Heart right ventricle (tissue), 16 donors: Measurements from ENCODE around the gene TTC7B. TPM values are rescaled to one million over a fixed set of nuclear protein-coding genes. Genes with fewer than 3 reads are reported as not detected.

ENCODE experiments used
- ATAC-seq, 8 donors: fragments of 200-7000 bp; cut with Tn5 transposase; one replicate each; pipeline ENCODE4 v1.9.1; 2020; ENCODE audit warnings: mild to moderate bottlenecking in 8 of 8, moderate library complexity in 8 of 8, moderate number of reproducible peaks in 1 of 8
- DNase-seq, 2 donors: peaks; one replicate each; pipeline ENCODE4 v3.0.0-alpha.2; 2020
- H3K27ac ChIP-seq, 10 donors: fragments of 200-600 bp; sonication (generic) in 2 of 10; one replicate each; pipeline versions ENCODE4 v1.5.0 to v1.8.0; 2020 to 2022; ENCODE audit warnings: mild to moderate bottlenecking in 3 of 10
- H3K27me3 ChIP-seq, 7 donors: fragments of 200-600 bp; one replicate each; pipeline ENCODE4 v1.8.0; 2021 to 2022; ENCODE audit warnings: mild to moderate bottlenecking in 2 of 7
- H3K36me3 ChIP-seq, 9 donors: fragments of 200-600 bp; sonication (generic) in 1 of 9; one replicate each; pipeline versions ENCODE4 v1.5.0 to v1.8.0; 2020 to 2022; ENCODE audit warnings: mild to moderate bottlenecking in 2 of 9
- H3K4me1 ChIP-seq, 9 donors: fragments of 200-600 bp; sonication (generic) in 1 of 9; one replicate each; pipeline versions ENCODE4 v1.5.0 to v1.8.0; 2020 to 2022; ENCODE audit warnings: mild to moderate bottlenecking in 4 of 9
- H3K4me3 ChIP-seq, 10 donors: fragments of 200-600 bp; sonication (generic) in 2 of 10; one replicate each; pipeline versions ENCODE4 v1.5.0 to v1.8.0; 2020 to 2022; ENCODE audit warnings: mild to moderate bottlenecking in 7 of 10, moderate library complexity in 2 of 10
- H3K9me3 ChIP-seq, 11 donors: fragments of 200-600 bp in 10 of 11; sonication (generic) in 2 of 11; one replicate each; pipeline versions ENCODE4 v1.5.0 to v1.8.0; 2013 to 2022; ENCODE audit warnings: mild to moderate bottlenecking in 2 of 11, control low read depth in 1 of 11, moderate library complexity in 1 of 11
- CTCF ChIP-seq, 9 donors: fragments of 200-600 bp; sonication (generic) in 2 of 9; IDR thresholded peaks; one replicate each; pipeline versions ENCODE4 v1.5.0 to v1.8.0; 2021 to 2022; ENCODE audit warnings: antibody characterized with exemption in 9 of 9, mild to moderate bottlenecking in 5 of 9, moderate library complexity in 1 of 9
- WGBS, 2 donors: extraction: QIAGEN DNeasy Blood & Tissue Kit; methylation state at CpG; one replicate each; pipeline ENCODE4 v1.1.7; 2013; ENCODE audit warnings: inconsistent platforms in 1 of 2; 5-methylcytosine and 5-hydroxymethylcytosine counted together
- intact Hi-C, 10 donors: fragments of 100-400 bp; cut with DNase I; formaldehyde crosslinking; loops; one replicate each; pipeline versions ENCODE4 v1.11.1 to v1.14.2; 2022
- polyA plus RNA-seq, 2 donors: library from polyadenylated mRNA; stranded (reverse); fragments of 200-250 nt; gene quantifications; one replicate each; pipeline ENCODE4 v1.2.3, GENCODE V29; 2013
- total RNA-seq, 10 donors: library from RNA; stranded (reverse); fragmentation: NEBNext Ultra II Directional in 3 of 10; extraction: Animal tissue kit (Norgen Biotek cat#: 25700) in 3 of 10; gene quantifications; one replicate each; pipeline versions ENCODE4 v1.2.1 to v1.2.4, GENCODE V29; 2021 to 2023
- donor health status: Arrhythmogenic right ventricular cardiomyopathy.
- donor health status: ischemic (EF 13 %, LVEDD 7.1; RV severe dilation, severe dysfunction).
- donor health status: healthy with polysubstance abuse.
- donor health status: DM: no; HTN: yes; CAD: no.
- donor health status: DM: no; HTN: no; CAD: no.
- donor health status: ischemic (EF 25% LVEDD 6.9; RV normal size, moderate dysfunction).
- donor health status: ischemic (EF 25% LVEDD 5.7; RV mildly dilated, moderate dysfunction).
- donor health status: healthy.
- donor health status: DM: yes; HTN: yes; CAD: no.
- donor health status: Ischemic cardiomyopathy.
- donor health status: ischemic (EF 35%, LVEDD 5.7; RV mildly dilated, moderate dysfunction).
- donor health status: nonischemic (EF 11% LVEDD 7.7; RV severe dilation, severe dysfunction).
- donor health status: DM: yes; HTN: yes; CAD: no.
- donor health status: PGD.
- donor health status: ischemic (EF 29% LVEDD 5.4; RV normal size, mild dysfunction).
- donor health status: nonischemic (EF 23%, LVEDD 6.1; RV moderate dilation, normal function).

The TTC7B gene
- total and polyA plus RNA-seq, 12 donors = 23.0 to 79.4 (median 65.5) TPM

- Histone ChIP-seq H3K27me3 (no peaks in the 10 kb centered on the region), H3K9me3 (peaks cover 0 to 21% (median 0%) of the 10 kb centered on the region in 11 donors), H3K36me3 (no peaks in the 10 kb centered on the region), H3K4me3 (no peak overlapping the region), H3K27ac (peak overlapping the region in 6 of 10 donors; percentile 26 to 83 (median 67)), H3K4me1 (peaks cover 0 to 33% (median 9%) of the 10 kb centered on the region in 9 donors)
- DNase-seq = peak in 1 of 2 donors; percentile 31
- peak; percentile 55 to 92 (median 77) for ATAC-seq
- intact Hi-C loops = no loop called here
- TF ChIP-seq CTCF (IDR thresholded peaks at IDR 0.05) = no peak
- 27 to 33% methylated on average over 11 of the region's 11 CpGs for WGBS, 2 donors
These were observed 332.7 kb downstream of the TTC7B start for GRCh38 chr14:90483571-90483974.

- H3K9me3 ChIP-seq = peaks cover 0 to 21% (median 0%) of the 10 kb centered on the region in 11 donors
- intact Hi-C loops = no loop called here
- TF ChIP-seq CTCF (IDR thresholded peaks at IDR 0.05) = no peak
- peak overlapping the region in 7 of 10 donors; percentile 1 to 83 (median 62) for H3K27ac ChIP-seq
- no peaks in the 10 kb centered on the region for H3K27me3 ChIP-seq
- no peaks in the 10 kb centered on the region for H3K36me3 ChIP-seq
- H3K4me3 ChIP-seq = no peak overlapping the region
- ATAC-seq (peak in 3 of 8 donors; percentile 30 to 59 (median 53)), DNase-seq (no peak)
- peaks cover 0 to 33% (median 9%) of the 10 kb centered on the region in 9 donors for H3K4me1 ChIP-seq
- WGBS, 2 donors = 71 to 84% methylated on average over 2 of the region's 2 CpGs
These were observed 333.1 kb downstream of the TTC7B start for GRCh38 chr14:90483117-90483516.

- WGBS, 2 donors = 86 to 93% methylated on average over 3 of the region's 3 CpGs
- H3K36me3 ChIP-seq = no peaks in the 10 kb centered on the region
- peaks cover 0 to 34% (median 8%) of the 10 kb centered on the region in 11 donors for H3K9me3 ChIP-seq
- intact Hi-C loops = no loop called here
- no peak overlapping the region for H3K27ac ChIP-seq
- TF ChIP-seq CTCF (IDR thresholded peaks at IDR 0.05) = no peak
- DNase-seq (no peak), ATAC-seq (no peak)
- H3K4me1 ChIP-seq = peaks cover 0 to 11% (median 0%) of the 10 kb centered on the region in 9 donors
- H3K27me3 ChIP-seq = no peaks in the 10 kb centered on the region
- no peak overlapping the region for H3K4me3 ChIP-seq
These were observed 340.9 kb downstream of the TTC7B start for GRCh38 chr14:90475298-90475697.

Other genes with a start within 250 kb of the TTC7B start
- 10 to 100 TPM in 4 of 10 donors, 1 to 10 TPM in 6; 7.3 to 22.5 (median 9.4) TPM for gene RPS6KA5, start 244.2 kb upstream of the TTC7B start, total RNA-seq
- gene RPS6KA5, start 244.2 kb upstream of the TTC7B start, polyA plus RNA-seq = under 1 TPM; 0.84 to 0.95 TPM